ENCODE measurements around the gene CLDN12. TPM values are rescaled to one million over a fixed set of nuclear protein-coding genes. Genes with fewer than 3 reads are reported as not detected.

CLDN12 gene
- total RNA-seq, result 3.3 and 4.2 TPM in 2 replicates

DNA sequence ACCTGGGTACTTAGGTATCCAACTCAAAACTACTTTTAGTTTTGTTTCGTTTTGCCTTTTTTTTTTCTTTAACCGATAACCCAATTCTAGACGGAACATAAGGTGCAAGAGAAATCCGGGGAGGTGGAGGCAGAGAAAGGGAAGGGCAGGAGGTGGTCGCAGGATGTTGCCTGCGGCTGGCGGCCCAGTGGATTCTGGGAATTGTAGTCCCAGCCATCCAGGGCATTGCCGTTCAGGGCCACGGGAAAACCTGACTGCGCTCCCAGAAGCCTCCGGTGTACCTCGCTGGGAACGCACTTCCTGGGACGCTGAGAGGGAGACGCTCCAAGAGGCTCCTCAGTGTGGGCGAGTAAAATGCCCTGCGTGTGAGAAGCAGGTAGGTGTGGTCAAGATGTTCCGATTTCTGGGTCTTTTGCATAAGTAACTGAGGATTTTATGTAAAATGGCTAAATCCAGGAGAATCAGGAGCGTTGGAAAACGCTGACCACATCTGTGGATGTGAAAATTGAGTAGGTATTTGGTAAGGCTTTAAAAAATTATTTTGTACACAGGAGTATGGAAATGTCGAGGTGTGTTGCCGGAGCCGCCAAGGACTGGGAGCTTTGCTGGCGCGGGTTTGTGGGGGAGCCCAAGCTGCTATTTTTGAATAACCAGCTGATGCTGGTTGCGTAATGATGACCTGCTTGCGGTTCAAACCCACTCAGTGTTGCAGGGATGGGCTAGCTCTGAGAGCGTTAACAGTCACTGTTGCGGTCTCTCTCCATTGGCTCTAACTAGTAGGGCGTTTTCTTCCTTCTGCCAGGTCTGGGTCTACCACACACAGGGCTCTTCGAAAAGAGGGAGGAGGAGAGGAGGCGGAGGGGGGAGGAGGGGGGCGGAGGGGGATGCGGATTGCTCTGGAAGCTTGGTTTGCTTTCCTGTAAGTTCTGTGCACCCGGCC is at the start of gene CLDN12:
Gene CLDN12 (plus strand): TSS at position 288 of the 940 bp plus-strand sequence. CDS start 9,216 bp downstream, outside the sequence.
- H3K4me3 Mint-ChIP-seq, result peak within 1 kb of the TSS; percentile 93
- H3K4me1 Mint-ChIP-seq, result peaks cover 19% of the 10 kb centered on the region
- peaks cover 16% of the 10 kb centered on the region for H3K27me3 Mint-ChIP-seq
- no peaks in the 10 kb centered on the region for H3K9me3 Mint-ChIP-seq
- DNase-seq, result peak; percentile 90
- intact Hi-C loops (cut with micrococcal nuclease), result loop anchor here (1.0 kb wide), 3 partner anchors 22 to 158 kb away; partner anchors contain the start of genes CFAP69 and GTPBP10
- H3K36me3 Mint-ChIP-seq (ENCODE audit: low read depth), result no peaks in the 10 kb centered on the region
- H3K27ac Mint-ChIP-seq, result peak within 1 kb of the TSS; percentile 89

- Mint-ChIP-seq H3K27me3 (no peaks in the 10 kb centered on the region), H3K4me1 (no peaks in the 10 kb centered on the region), H3K9me3 (peaks cover 11% of the 10 kb centered on the region), H3K36me3 (ENCODE audit: low read depth) (peaks cover 60% of the 10 kb centered on the region), H3K4me3 (no peak overlapping the region), H3K27ac (no peak overlapping the region)
- no peak for DNase-seq
- intact Hi-C loops (cut with micrococcal nuclease), result no loop called here
Measured at GRCh38 chr7:90383422-90383821, 19.8 kb upstream of the CLDN12 start.

GRCh38 chr7:90383861-90384260 is 19.4 kb upstream of the CLDN12 start:
- H3K27ac Mint-ChIP-seq, result no peak overlapping the region
- no peak for DNase-seq
- no peaks in the 10 kb centered on the region for H3K4me1 Mint-ChIP-seq
- peaks cover 11% of the 10 kb centered on the region for H3K9me3 Mint-ChIP-seq
- intact Hi-C loops (cut with micrococcal nuclease), result no loop called here
- peaks cover 58% of the 10 kb centered on the region for H3K36me3 Mint-ChIP-seq (ENCODE audit: low read depth)
- H3K4me3 Mint-ChIP-seq, result no peak overlapping the region
- no peaks in the 10 kb centered on the region for H3K27me3 Mint-ChIP-seq

DNA sequence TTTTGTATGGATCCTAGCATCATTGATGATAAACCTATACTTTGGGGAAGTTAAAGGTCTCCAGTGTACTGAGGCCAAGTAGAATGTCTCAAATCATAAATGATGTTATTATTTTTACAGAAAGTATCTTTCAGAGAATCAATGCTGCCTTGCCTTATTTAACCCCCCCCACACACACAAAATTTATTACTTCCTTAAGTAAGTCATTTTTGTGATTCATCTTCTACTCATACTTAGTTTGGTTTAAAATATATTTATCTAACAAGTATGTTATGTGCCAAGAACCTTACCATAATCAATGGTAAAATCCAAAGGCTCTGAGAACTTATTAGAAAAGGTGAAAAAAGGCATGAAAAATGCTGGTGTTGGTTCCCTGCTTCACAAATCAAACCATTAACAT is 18.8 kb upstream of the CLDN12 start:
- Mint-ChIP-seq H3K27me3 (no peaks in the 10 kb centered on the region), H3K4me3 (no peak overlapping the region), H3K4me1 (no peaks in the 10 kb centered on the region), H3K36me3 (ENCODE audit: low read depth) (peaks cover 56% of the 10 kb centered on the region), H3K9me3 (peaks cover 11% of the 10 kb centered on the region), H3K27ac (no peak overlapping the region)
- DNase-seq, result no peak
- intact Hi-C loops (cut with micrococcal nuclease), result no loop called here

DNA sequence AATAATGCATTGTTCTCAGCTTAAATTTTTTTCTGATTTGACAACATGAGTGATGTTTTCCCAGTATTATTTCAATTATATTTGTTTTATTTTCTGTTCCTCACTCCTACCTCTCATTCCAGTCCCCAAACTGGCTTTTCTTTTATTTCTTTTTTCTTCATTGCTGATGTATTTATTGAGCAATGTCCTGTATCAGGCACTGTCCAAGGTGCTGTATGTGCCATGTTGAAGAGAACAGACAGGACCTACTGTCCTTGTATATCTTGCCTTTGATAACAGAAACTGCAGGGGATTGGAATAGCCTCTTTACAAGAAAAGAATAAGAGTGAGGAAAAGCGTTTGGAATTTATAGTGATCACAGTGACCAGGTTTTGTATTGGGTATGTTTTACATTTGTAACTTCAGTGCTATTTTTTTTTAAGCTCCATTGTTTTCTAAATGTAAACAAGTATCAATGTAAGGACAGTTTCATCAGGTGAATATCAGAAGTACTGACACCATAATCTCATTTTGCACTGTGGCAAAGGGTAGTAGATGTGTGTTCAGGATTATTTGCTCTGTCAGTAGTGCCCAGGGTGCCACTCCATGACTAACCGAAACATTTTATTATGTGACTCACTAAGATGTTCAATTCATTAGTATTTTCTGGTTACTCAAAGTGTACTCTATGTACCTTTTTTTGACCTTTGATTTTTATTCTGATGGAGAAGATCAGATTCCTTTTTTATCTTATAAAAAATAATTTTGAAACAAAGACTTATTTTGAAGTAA is 15.6 kb upstream of the CLDN12 start:
- Mint-ChIP-seq H3K36me3 (ENCODE audit: low read depth) (peaks cover 41% of the 10 kb centered on the region), H3K27ac (no peak overlapping the region), H3K27me3 (no peaks in the 10 kb centered on the region), H3K9me3 (peaks cover 3% of the 10 kb centered on the region), H3K4me3 (no peak overlapping the region), H3K4me1 (no peaks in the 10 kb centered on the region)
- intact Hi-C loops (cut with micrococcal nuclease), result no loop called here
- DNase-seq, result no peak

DNA sequence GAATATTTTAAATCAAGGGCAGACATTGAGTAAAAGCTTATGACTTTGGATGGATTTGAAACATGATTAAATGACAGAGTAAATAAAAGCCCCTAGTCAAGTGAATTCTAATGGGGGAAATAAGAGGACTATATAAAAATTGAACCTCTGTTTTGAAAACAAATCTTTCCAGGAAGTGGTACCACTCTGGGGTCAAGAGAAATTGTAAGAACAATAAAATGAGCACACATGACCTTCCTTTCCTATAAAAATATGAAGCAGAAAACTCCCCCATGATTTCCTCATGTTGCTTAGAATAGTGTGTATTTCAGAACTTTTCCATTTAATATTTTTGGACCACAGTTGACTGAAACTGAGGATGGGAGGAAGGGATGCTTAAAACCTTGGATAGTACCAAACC is 12.3 kb upstream of the CLDN12 start:
- intact Hi-C loops (cut with micrococcal nuclease), result no loop called here
- Mint-ChIP-seq H3K27me3 (no peaks in the 10 kb centered on the region), H3K27ac (no peak overlapping the region), H3K4me1 (no peaks in the 10 kb centered on the region), H3K4me3 (no peak overlapping the region), H3K36me3 (ENCODE audit: low read depth) (peaks cover 21% of the 10 kb centered on the region), H3K9me3 (peaks cover 3% of the 10 kb centered on the region)
- no peak for DNase-seq

- Mint-ChIP-seq H3K9me3 (peaks cover 3% of the 10 kb centered on the region), H3K27me3 (no peaks in the 10 kb centered on the region), H3K4me3 (no peak overlapping the region), H3K4me1 (no peaks in the 10 kb centered on the region), H3K27ac (no peak overlapping the region), H3K36me3 (ENCODE audit: low read depth) (peaks cover 16% of the 10 kb centered on the region)
- intact Hi-C loops (cut with micrococcal nuclease), result no loop called here
- no peak for DNase-seq
Measured at GRCh38 chr7:90391488-90391887, 11.8 kb upstream of the CLDN12 start.

GRCh38 chr7:90396420-90396819 is 6.8 kb upstream of the CLDN12 start:
- peaks cover 12% of the 10 kb centered on the region for H3K27me3 Mint-ChIP-seq
- H3K4me1 Mint-ChIP-seq, result no peaks in the 10 kb centered on the region
- no peak for DNase-seq
- no peak overlapping the region for H3K27ac Mint-ChIP-seq
- H3K4me3 Mint-ChIP-seq, result no peak overlapping the region
- peaks cover 8% of the 10 kb centered on the region for H3K36me3 Mint-ChIP-seq (ENCODE audit: low read depth)
- H3K9me3 Mint-ChIP-seq, result peaks cover 4% of the 10 kb centered on the region
- intact Hi-C loops (cut with micrococcal nuclease), result no loop called here

DNA sequence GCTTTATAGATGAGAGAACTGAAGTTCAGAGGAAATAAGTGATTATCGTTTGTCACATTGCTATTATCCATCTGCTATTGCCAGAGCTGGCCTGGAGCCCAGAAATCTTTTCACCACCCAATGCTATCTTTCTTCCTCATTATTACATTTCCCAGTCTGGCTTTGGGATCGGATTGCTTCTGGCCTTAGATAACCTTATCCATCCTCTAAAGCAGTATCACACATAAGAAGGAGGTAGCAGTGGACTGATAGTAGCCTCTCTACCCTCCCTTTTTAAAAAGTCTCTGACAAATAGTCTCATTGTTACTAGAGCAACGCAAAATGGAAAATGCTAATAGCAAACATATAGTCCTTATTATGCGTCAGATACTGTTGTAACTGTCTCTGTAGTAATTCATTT is 1.3 kb upstream of the CLDN12 start:
- H3K27ac Mint-ChIP-seq, result no peak overlapping the region
- H3K27me3 Mint-ChIP-seq, result peaks cover 18% of the 10 kb centered on the region
- peaks cover 19% of the 10 kb centered on the region for H3K4me1 Mint-ChIP-seq
- DNase-seq, result no peak
- no peak overlapping the region for H3K4me3 Mint-ChIP-seq
- intact Hi-C loops (cut with micrococcal nuclease), result no loop called here
- H3K9me3 Mint-ChIP-seq, result peaks cover 4% of the 10 kb centered on the region
- peaks cover 3% of the 10 kb centered on the region for H3K36me3 Mint-ChIP-seq (ENCODE audit: low read depth)

DNA sequence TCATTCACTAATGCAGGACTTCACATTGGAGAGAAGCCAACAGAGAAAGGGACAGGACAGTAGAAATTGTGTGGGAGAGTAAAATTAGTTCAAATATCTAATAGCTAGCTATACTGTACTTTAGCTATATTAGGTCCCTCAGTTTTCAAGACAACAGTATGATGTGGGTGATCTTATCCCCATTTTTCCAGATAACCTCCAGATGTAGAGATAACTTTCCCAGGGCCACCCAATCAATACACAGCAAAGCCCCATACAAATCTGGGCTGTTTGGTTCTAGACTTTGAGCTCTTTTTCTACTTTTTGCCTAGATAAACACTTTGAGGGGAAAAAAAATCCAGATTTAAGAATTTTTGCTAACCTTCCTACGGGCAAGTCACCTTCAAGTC is 482 bp upstream of the CLDN12 start:
- Mint-ChIP-seq H3K9me3 (peaks cover 4% of the 10 kb centered on the region), H3K27me3 (peaks cover 18% of the 10 kb centered on the region), H3K27ac (no peak overlapping the region), H3K36me3 (ENCODE audit: low read depth) (peaks cover 1% of the 10 kb centered on the region), H3K4me1 (peaks cover 19% of the 10 kb centered on the region), H3K4me3 (peak overlapping the region; percentile 93)
- DNase-seq, result no peak
- intact Hi-C loops (cut with micrococcal nuclease), result loop anchor here (1.0 kb wide), 3 partner anchors 23 to 157 kb away; partner anchors contain the start of genes CFAP69 and GTPBP10

GRCh38 chr7:90404777-90405176 is 1.5 kb downstream of the CLDN12 start:
- Mint-ChIP-seq H3K4me1 (peaks cover 19% of the 10 kb centered on the region), H3K4me3 (peak overlapping the region; percentile 93), H3K27ac (no peak overlapping the region), H3K9me3 (no peaks in the 10 kb centered on the region), H3K27me3 (peaks cover 15% of the 10 kb centered on the region), H3K36me3 (ENCODE audit: low read depth) (no peaks in the 10 kb centered on the region)
- no peak for DNase-seq
- intact Hi-C loops (cut with micrococcal nuclease), result no loop called here

DNA sequence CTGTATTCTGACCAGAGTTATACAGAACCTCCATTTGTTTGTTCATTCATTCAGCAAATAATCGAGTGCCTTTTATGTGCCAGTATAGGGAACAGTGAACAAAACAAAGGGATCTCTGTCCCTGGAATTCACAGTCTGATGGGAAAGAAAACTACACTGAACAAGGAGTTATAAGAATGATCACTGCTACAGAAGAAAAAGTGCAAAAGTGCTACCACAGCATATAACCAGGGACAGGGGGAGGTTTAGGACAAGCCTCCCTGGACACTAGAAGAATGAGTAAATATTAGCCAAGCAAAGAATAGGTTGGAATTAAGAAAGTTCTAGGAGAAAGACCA is 4.2 kb downstream of the CLDN12 start:
- Mint-ChIP-seq H3K27me3 (no peaks in the 10 kb centered on the region), H3K4me1 (peaks cover 19% of the 10 kb centered on the region), H3K27ac (no peak overlapping the region), H3K36me3 (ENCODE audit: low read depth) (no peaks in the 10 kb centered on the region), H3K9me3 (no peaks in the 10 kb centered on the region), H3K4me3 (no peak overlapping the region)
- no peak for DNase-seq
- intact Hi-C loops (cut with micrococcal nuclease), result no loop called here

DNA sequence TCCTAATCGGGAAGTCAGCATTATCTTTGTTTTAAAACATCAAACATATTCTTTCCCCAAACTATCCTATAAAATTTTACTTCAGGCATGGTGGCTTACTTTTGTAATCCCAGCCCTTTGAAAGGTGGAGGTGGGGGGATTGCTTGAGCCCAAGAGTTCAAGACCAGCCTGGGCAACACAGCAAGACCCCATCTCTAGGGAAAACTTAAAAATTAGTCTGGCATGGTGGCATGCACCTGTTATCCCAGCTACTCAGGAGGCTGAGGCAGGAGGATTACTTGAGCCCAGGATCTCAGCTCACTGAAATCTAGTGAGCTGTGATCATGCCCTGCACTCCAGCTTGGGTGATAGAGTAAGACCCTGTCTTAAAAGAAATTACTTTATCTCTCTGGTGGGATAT is 4.9 kb downstream of the CLDN12 start:
- intact Hi-C loops (cut with micrococcal nuclease), result no loop called here

GRCh38 chr7:90409667-90410066 is 6.4 kb downstream of the CLDN12 start:
- peaks cover 4% of the 10 kb centered on the region for H3K4me1 Mint-ChIP-seq
- no peaks in the 10 kb centered on the region for H3K9me3 Mint-ChIP-seq
- intact Hi-C loops (cut with micrococcal nuclease), result no loop called here
- no peaks in the 10 kb centered on the region for H3K36me3 Mint-ChIP-seq (ENCODE audit: low read depth)
- no peak overlapping the region for H3K27ac Mint-ChIP-seq
- H3K4me3 Mint-ChIP-seq, result no peak overlapping the region
- no peak for DNase-seq
- H3K27me3 Mint-ChIP-seq, result no peaks in the 10 kb centered on the region

More for the DNA sequence above, 4.9 kb downstream of the CLDN12 start:
- Mint-ChIP-seq H3K4me1 (peaks cover 12% of the 10 kb centered on the region), H3K4me3 (no peak overlapping the region), H3K27ac (no peak overlapping the region), H3K9me3 (no peaks in the 10 kb centered on the region), H3K36me3 (ENCODE audit: low read depth) (no peaks in the 10 kb centered on the region), H3K27me3 (no peaks in the 10 kb centered on the region)
- DNase-seq, result no peak

All from activated CD4-positive, alpha-beta T cell treated with anti-CD3 and anti-CD28 coated beads, Interleukin-2, amount 10 ng/mL, durations not matched to agents 24 days and 14 days (primary cell).